Endothelial cell of umbilical vein (primary cell): ENCODE measurements around the gene GRHPR. TPM values are rescaled to one million over a fixed set of nuclear protein-coding genes. Genes with fewer than 3 reads are reported as not detected.

Source experiments
- BruUV-seq: library from RNA; stranded (reverse); fragments of 400-500 nt; replicated peaks from 2 replicates; lab custom pipeline; 2021; lab: Mats Ljungman, UMichigan
- CTCF ChIA-PET: fragments of 300-600, 350-600 bp; sonication (Branson Sonifier 250); formaldehyde crosslinking; loops from one replicate; lab custom pipeline; 2021; ENCODE audit warnings: antibody characterized with exemption, inconsistent platforms; lab: Charles Lee
- POLR2A ChIA-PET: fragments of 300-600, 350-600 bp; sonication (Branson Sonifier 250); formaldehyde crosslinking; loops from one replicate; lab custom pipeline; 2021; ENCODE audit warnings: antibody characterized with exemption, inconsistent platforms; lab: Charles Lee
- DNase-seq: peaks from one replicate; pipeline ENCODE4 v3.0.0-alpha.2; 2011; ENCODE audit warnings: low read depth, low spot score
- FAIRE-seq: peaks from 2 replicates; lab custom pipeline; 2011; peaks lifted over from hg19 to GRCh38; lab: Jason Lieb, UNC
- H2AFZ ChIP-seq: 2 replicates; pipeline ENCODE4 v1.6.0; 2012; ENCODE audit warnings: low read depth, low read length, control low read depth, inconsistent platforms
- H3K27ac ChIP-seq: 2 replicates; pipeline ENCODE4 v1.5.1; 2011; ENCODE audit warnings: low read depth, mild to moderate bottlenecking, control low read depth, low read length, moderate library complexity; ENCODE audit not compliant: insufficient read depth
- H3K27me3 ChIP-seq, 2 experiments: 2 replicates each; pipeline versions ENCODE4 v1.6.0 to v1.6.1; 2011; ENCODE audit warnings: low read length in 2 of 2, mixed read lengths in 1 of 2; ENCODE audit not compliant: control insufficient read depth in 2 of 2, insufficient read depth in 2 of 2
- H3K36me3 ChIP-seq, 2 experiments: 2 replicates in 1 of 2; 3 replicates in 1 of 2; pipeline ENCODE4 v1.5.1; 2011; ENCODE audit warnings: low read length in 2 of 2, mild to moderate bottlenecking in 1 of 2, moderate library complexity in 1 of 2; ENCODE audit not compliant: control insufficient read depth in 2 of 2, insufficient read depth in 2 of 2; ENCODE audit errors: extremely low read depth in 1 of 2
- H3K4me1 ChIP-seq: 3 replicates; pipeline ENCODE4 v1.5.1; 2011; ENCODE audit warnings: mild to moderate bottlenecking, low read length; ENCODE audit not compliant: control insufficient read depth, insufficient read depth; ENCODE audit errors: extremely low read depth
- H3K4me2 ChIP-seq: 2 replicates; pipeline ENCODE4 v1.6.1; 2011; ENCODE audit warnings: low read length, control low read depth, mixed read lengths; ENCODE audit not compliant: insufficient read depth
- H3K4me3 ChIP-seq, 3 experiments: fragments of 200-600 bp in 1 of 3; sonication (generic), shearing (Covaris generic) in 1 of 3; replicated peaks in 1 of 3; 2 replicates each; pipeline ENCODE4 v1.5.1; 2011 to 2016; ENCODE audit warnings: control low read depth in 3 of 3, low read length in 3 of 3, mild to moderate bottlenecking in 2 of 3, inconsistent platforms in 1 of 3, low read depth in 1 of 3, moderate library complexity in 1 of 3; ENCODE audit not compliant: insufficient read depth in 1 of 3
- H3K79me2 ChIP-seq: 2 replicates; pipeline ENCODE4 v1.6.0; 2012; ENCODE audit warnings: low read length, inconsistent platforms; ENCODE audit not compliant: control insufficient read depth, insufficient read depth
- H3K9ac ChIP-seq: replicated peaks from 2 replicates; pipeline ENCODE3; 2011; ENCODE audit warnings: low read length, control low read depth; ENCODE audit not compliant: insufficient read depth; ENCODE audit errors: extremely low read depth
- H3K9me1 ChIP-seq: replicated peaks from 3 replicates; pipeline ENCODE4 v1.6.0; 2011; ENCODE audit warnings: mild to moderate bottlenecking, low read length; ENCODE audit not compliant: control insufficient read depth, insufficient read depth; ENCODE audit errors: extremely low read depth
- H3K9me3 ChIP-seq: replicated peaks from 2 replicates; pipeline ENCODE4 v1.5.1; 2012; ENCODE audit warnings: low read length, inconsistent platforms; ENCODE audit not compliant: control insufficient read depth, insufficient read depth
- H4K20me1 ChIP-seq: replicated peaks from 2 replicates; pipeline ENCODE3; 2011; ENCODE audit warnings: mild to moderate bottlenecking, low read length; ENCODE audit not compliant: control insufficient read depth, insufficient read depth; ENCODE audit errors: extremely low read depth
- EZH2 ChIP-seq: IDR thresholded peaks from 2 replicates; pipeline ENCODE4 v1.6.1; 2012; ENCODE audit warnings: borderline replicate concordance, low read depth, mild to moderate bottlenecking, moderate library complexity, low read length, inconsistent platforms; ENCODE audit not compliant: severe bottlenecking
- FOS ChIP-seq: IDR thresholded peaks from 2 replicates; pipeline ENCODE4 v1.6.1; 2011; ENCODE audit warnings: mild to moderate bottlenecking, low read length, moderate library complexity, borderline replicate concordance; ENCODE audit not compliant: insufficient read depth
- GATA2 ChIP-seq: IDR thresholded peaks from 2 replicates; pipeline ENCODE4 v1.7.0; 2011; ENCODE audit warnings: low read depth, mild to moderate bottlenecking, moderate library complexity, mixed read lengths, low read length; ENCODE audit not compliant: insufficient read length, insufficient read depth
- JUN ChIP-seq: IDR thresholded peaks from 2 replicates; pipeline ENCODE4 v1.6.1; 2011; ENCODE audit warnings: borderline replicate concordance, low read depth; ENCODE audit not compliant: insufficient read length, insufficient read depth
- MYC ChIP-seq: IDR thresholded peaks from one replicate; pipeline ENCODE4 v1.6.1; 2011; ENCODE audit warnings: mild to moderate bottlenecking, low read depth, low read length
- POLR2A ChIP-seq: IDR thresholded peaks from 2 replicates; pipeline ENCODE4 v1.6.1; 2012; ENCODE audit warnings: low read depth, mild to moderate bottlenecking, control low read depth, low read length
- POLR2AphosphoS5 ChIP-seq: IDR thresholded peaks from 2 replicates; pipeline ENCODE4 v1.6.1; 2012; ENCODE audit warnings: low read depth, mild to moderate bottlenecking, control low read depth, low read length, moderate library complexity; ENCODE audit not compliant: insufficient read depth
- dilution Hi-C: fragments of 300-500 bp; cut with MboI; formaldehyde crosslinking; loops from one replicate; pipeline ENCODE4 v1.15.0; 2019; ENCODE audit warnings: low sequenced_read_pairs; ENCODE audit not compliant: extremely low pct_ligation_motif_present
- intact Hi-C: fragments of 100-400 bp; cut with micrococcal nuclease; formaldehyde crosslinking; loops from one replicate; pipeline ENCODE4 v1.10.0; 2022
- polyA plus RNA-seq, 4 experiments: library from polyadenylated mRNA; depleted of rRNA in 3 of 4; stranded (reverse) in 3 of 4; unstranded in 1 of 4; fragments of >200 nt; gene quantifications; 2 replicates each; pipeline versions ENCODE4 v1.2.1 to v1.2.3, GENCODE V29; 2011 to 2012; ENCODE audit warnings: missing spikeins in 1 of 4
- total RNA-seq: library from RNA; stranded (reverse); gene quantifications from 2 replicates; pipeline ENCODE4 v1.2.3, GENCODE V29; 2021
- TF ChIP-seq, protein P1 (sequence below), 2 donors: IDR thresholded peaks; 1 replicate in 1 of 2; 2 replicates in 1 of 2; pipeline ENCODE4 v1.5.1; 2011; ENCODE audit warnings: low read length in 2 of 2, mild to moderate bottlenecking in 2 of 2, moderate library complexity in 2 of 2, control low read depth in 1 of 2, inconsistent platforms in 1 of 2, low read depth in 1 of 2; ENCODE audit not compliant: insufficient read depth in 1 of 2; ENCODE audit errors: extremely low read depth in 1 of 2
- TF ChIP-seq, protein P2 (sequence below): IDR thresholded peaks from 2 replicates; pipeline ENCODE4 v1.6.1; 2011; ENCODE audit not compliant: insufficient read depth, insufficient read length

GRHPR gene
- total and polyA plus RNA-seq, 2 donors (not counting 3 experiments of a cell fraction or from before 2014, with no cell fraction given), result 91.2 to 247 TPM

DNA sequence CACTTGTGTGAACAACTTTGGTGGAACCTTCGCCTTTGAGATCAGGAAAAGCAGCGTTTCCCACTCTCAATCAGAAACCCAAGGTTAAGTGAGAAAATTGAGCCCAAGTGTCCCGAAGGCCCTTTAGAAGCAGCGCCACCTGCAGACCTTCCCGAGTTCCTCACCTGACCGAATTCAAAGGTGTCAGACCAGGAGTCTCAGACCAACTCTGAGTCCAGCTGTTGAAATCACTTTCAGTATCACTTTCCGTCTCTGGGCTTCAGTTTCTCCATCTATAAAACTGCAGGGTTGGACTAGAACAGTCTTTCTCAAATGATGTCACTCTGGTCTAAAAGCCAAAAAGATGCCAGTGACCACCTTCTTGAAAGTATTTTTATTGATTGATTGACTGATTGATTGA lies 31.7 kb upstream of the GRHPR start:
- intact Hi-C loops, result no loop called here
- CTCF ChIA-PET, result interaction anchor here (0.8 kb wide), 1 partner anchor 518 kb away, joined by 3 read pairs; no protein-coding TSS in a partner anchor
- Histone ChIP-seq H3K27ac (no peak overlapping the region), H3K4me3 (no peak overlapping the region), H3K9me1 (no peaks in the 10 kb centered on the region), H3K9me3 (no peaks in the 10 kb centered on the region), H3K36me3 (no peaks in the 10 kb centered on the region), H2AFZ (no peak overlapping the region), H3K4me2 (no peak overlapping the region), H3K79me2 (no peaks in the 10 kb centered on the region), H4K20me1 (no peaks in the 10 kb centered on the region), H3K4me1 (no peaks in the 10 kb centered on the region), H3K9ac (no peak overlapping the region), H3K27me3 (no peaks in the 10 kb centered on the region)
- no TSS peak for BruUV-seq
- POLR2A ChIA-PET, result no interaction called here
- dilution Hi-C loops, result no loop called here
- DNase-seq (no peak), FAIRE-seq (no peak)
- no peak for TF ChIP-seq MYC
- TF ChIP-seq, protein P1, sequence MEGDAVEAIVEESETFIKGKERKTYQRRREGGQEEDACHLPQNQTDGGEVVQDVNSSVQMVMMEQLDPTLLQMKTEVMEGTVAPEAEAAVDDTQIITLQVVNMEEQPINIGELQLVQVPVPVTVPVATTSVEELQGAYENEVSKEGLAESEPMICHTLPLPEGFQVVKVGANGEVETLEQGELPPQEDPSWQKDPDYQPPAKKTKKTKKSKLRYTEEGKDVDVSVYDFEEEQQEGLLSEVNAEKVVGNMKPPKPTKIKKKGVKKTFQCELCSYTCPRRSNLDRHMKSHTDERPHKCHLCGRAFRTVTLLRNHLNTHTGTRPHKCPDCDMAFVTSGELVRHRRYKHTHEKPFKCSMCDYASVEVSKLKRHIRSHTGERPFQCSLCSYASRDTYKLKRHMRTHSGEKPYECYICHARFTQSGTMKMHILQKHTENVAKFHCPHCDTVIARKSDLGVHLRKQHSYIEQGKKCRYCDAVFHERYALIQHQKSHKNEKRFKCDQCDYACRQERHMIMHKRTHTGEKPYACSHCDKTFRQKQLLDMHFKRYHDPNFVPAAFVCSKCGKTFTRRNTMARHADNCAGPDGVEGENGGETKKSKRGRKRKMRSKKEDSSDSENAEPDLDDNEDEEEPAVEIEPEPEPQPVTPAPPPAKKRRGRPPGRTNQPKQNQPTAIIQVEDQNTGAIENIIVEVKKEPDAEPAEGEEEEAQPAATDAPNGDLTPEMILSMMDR (IDR thresholded peaks at IDR 0.05; ENCODE audit: extremely low read depth in 1 of 2, insufficient read depth in 1 of 2, low read depth in 1 of 2, low read length in 2 of 2), result peak; percentile 18 to 30

DNA sequence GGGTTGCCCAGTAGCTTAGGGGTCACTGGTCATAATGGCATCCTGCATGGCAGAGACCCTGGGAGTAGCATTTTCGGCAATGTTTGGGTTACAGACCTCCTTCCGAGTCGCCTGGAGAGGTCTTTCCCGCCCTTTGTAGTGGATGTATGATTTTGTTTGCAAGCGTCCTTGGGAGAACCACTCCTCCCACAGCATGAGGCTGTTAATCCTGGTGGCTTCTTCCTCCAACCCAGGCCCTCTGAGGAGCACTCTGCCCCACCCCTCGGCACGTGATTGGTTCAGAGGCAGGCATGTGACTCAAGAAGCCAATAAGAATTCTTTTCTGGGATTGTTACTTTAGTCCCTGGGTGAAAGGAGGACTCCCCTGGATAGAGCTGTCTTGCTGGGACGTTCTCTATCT lies 30.2 kb upstream of the GRHPR start:
- Histone ChIP-seq H2AFZ (no peak overlapping the region), H3K4me3 (no peak overlapping the region), H3K4me2 (no peak overlapping the region), H3K36me3 (no peaks in the 10 kb centered on the region), H3K27me3 (no peaks in the 10 kb centered on the region), H3K9ac (no peak overlapping the region), H3K79me2 (no peaks in the 10 kb centered on the region), H4K20me1 (no peaks in the 10 kb centered on the region), H3K9me3 (no peaks in the 10 kb centered on the region), H3K27ac (no peak overlapping the region), H3K9me1 (no peaks in the 10 kb centered on the region), H3K4me1 (no peaks in the 10 kb centered on the region)
- no TSS peak for BruUV-seq
- ChIA-PET CTCF (interaction anchor here (1.5 to 3.3 kb wide), 2 partner anchors 396 to 519 kb away, joined by 4 to 18 read pairs; no protein-coding TSS in a partner anchor), POLR2A (no interaction called here)
- DNase-seq, result no peak
- no peak for TF ChIP-seq POLR2A
- TF ChIP-seq, protein P2, sequence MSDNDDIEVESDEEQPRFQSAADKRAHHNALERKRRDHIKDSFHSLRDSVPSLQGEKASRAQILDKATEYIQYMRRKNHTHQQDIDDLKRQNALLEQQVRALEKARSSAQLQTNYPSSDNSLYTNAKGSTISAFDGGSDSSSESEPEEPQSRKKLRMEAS, result no peak
- no peak for TF ChIP-seq FOS
- TF ChIP-seq MYC, result no peak
- no peak for TF ChIP-seq EZH2
- TF ChIP-seq, protein P1 (IDR thresholded peaks at IDR 0.05; ENCODE audit: extremely low read depth in 1 of 2, insufficient read depth in 1 of 2, low read depth in 1 of 2, low read length in 2 of 2), result no peak
- no peak for TF ChIP-seq GATA2
- TF ChIP-seq POLR2AphosphoS5, result no peak
- TF ChIP-seq JUN, result no peak
- dilution Hi-C loops (no loop called here), intact Hi-C loops (no loop called here)
- FAIRE-seq, result no peak
